MCF 10A (cell line): ENCODE measurements around the gene ZNF586. TPM values are rescaled to one million over a fixed set of nuclear protein-coding genes. Genes with fewer than 3 reads are reported as not detected.
"Not testable (repeated sequence)": the region's sequence is repeated elsewhere in the genome, so short reads cannot be mapped to it uniquely, and the experiment has no call there.

Source experiments
- BruUV-seq: library from RNA; stranded (reverse); fragments of 400-500 nt; replicated peaks from 2 replicates; lab custom pipeline; 2021; lab: Mats Ljungman, UMichigan
- CTCF ChIA-PET: fragments of 300-600 bp; sonication (Branson Sonifier 250); formaldehyde crosslinking; extraction: SDS; loops from one replicate; lab custom pipeline; 2021; ENCODE audit warnings: antibody characterized with exemption, inconsistent platforms; lab: Yijun Ruan, JAX
- POLR2A ChIA-PET: fragments of 300-600, 350-650 bp; sonication (Branson Sonifier 250); formaldehyde crosslinking; extraction: SDS; loops from one replicate; lab custom pipeline; 2020; ENCODE audit warnings: antibody characterized with exemption, inconsistent platforms; lab: Yijun Ruan, JAX
- DNase-seq: peaks from one replicate; pipeline ENCODE4 v3.0.0-alpha.2; 2018; ENCODE audit not compliant: unreplicated experiment
- H3K27ac Mint-ChIP-seq: one replicate; pipeline ENCODE4 v1.8.0; 2022; ENCODE audit warnings: mild to moderate bottlenecking, low read depth, mixed read lengths; ENCODE audit not compliant: unreplicated experiment
- H3K27me3 Mint-ChIP-seq: one replicate; pipeline ENCODE4 v1.8.0; 2022; ENCODE audit warnings: mixed read lengths; ENCODE audit not compliant: insufficient read depth, unreplicated experiment
- H3K36me3 Mint-ChIP-seq: one replicate; pipeline ENCODE4 v1.8.0; 2022; ENCODE audit warnings: mild to moderate bottlenecking, moderate library complexity, mixed read lengths; ENCODE audit not compliant: insufficient read depth, unreplicated experiment
- H3K4me1 Mint-ChIP-seq: one replicate; pipeline ENCODE4 v1.8.0; 2022; ENCODE audit warnings: mixed read lengths; ENCODE audit not compliant: insufficient read depth, unreplicated experiment
- H3K4me3 Mint-ChIP-seq: one replicate; pipeline ENCODE4 v1.8.0; 2022; ENCODE audit warnings: mild to moderate bottlenecking, moderate library complexity, mixed read lengths; ENCODE audit not compliant: unreplicated experiment
- H3K9me3 Mint-ChIP-seq: one replicate; pipeline ENCODE4 v1.8.0; 2022; ENCODE audit warnings: mixed read lengths; ENCODE audit not compliant: unreplicated experiment
- intact Hi-C: fragments of 100-400 bp; cut with micrococcal nuclease; formaldehyde crosslinking; loops from 2 replicates; pipeline ENCODE4 v1.14.1; 2022
- total RNA-seq: library from RNA; stranded (reverse); gene quantifications from 2 replicates; pipeline ENCODE4 v1.2.3, GENCODE V29; 2022
- TF ChIP-seq, protein P1 (sequence below): fragments of 200-600 bp; IDR thresholded peaks from one replicate; pipeline ENCODE4 v1.8.0; 2022; ENCODE audit warnings: antibody characterized with exemption, mild to moderate bottlenecking; ENCODE audit not compliant: unreplicated experiment

Gene ZNF586
- total RNA-seq, 1 experiment from 2014 or later, result 13.4 TPM

DNA sequence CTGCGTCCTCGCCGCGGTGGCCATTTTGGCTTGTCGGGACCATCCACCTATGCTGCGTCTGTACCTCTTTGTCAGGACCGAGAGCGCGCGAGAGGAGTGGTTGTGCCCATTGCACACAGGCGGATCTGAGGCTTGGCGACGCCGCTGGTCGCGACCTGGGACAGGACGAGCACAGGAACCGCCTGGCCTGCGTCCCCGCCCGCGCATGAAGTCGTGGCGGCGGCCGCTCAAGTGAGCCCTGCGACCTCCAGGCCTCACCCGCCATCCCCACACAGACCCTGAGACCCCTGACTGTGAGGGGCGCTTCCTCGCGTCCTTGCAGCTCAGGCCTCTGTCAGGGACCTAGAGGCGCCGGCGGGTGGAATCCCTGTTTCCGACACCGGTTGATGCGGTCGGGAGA lies 16.8 kb downstream of the ZNF586 start:
- Mint-ChIP-seq H3K4me1 (no peaks in the 10 kb centered on the region), H3K9me3 (peaks cover 8% of the 10 kb centered on the region), H3K36me3 (peaks cover 53% of the 10 kb centered on the region), H3K4me3 (no peak overlapping the region), H3K27ac (no peak overlapping the region), H3K27me3 (no peaks in the 10 kb centered on the region)
- DNase-seq, result no peak
- TF ChIP-seq, protein P1, sequence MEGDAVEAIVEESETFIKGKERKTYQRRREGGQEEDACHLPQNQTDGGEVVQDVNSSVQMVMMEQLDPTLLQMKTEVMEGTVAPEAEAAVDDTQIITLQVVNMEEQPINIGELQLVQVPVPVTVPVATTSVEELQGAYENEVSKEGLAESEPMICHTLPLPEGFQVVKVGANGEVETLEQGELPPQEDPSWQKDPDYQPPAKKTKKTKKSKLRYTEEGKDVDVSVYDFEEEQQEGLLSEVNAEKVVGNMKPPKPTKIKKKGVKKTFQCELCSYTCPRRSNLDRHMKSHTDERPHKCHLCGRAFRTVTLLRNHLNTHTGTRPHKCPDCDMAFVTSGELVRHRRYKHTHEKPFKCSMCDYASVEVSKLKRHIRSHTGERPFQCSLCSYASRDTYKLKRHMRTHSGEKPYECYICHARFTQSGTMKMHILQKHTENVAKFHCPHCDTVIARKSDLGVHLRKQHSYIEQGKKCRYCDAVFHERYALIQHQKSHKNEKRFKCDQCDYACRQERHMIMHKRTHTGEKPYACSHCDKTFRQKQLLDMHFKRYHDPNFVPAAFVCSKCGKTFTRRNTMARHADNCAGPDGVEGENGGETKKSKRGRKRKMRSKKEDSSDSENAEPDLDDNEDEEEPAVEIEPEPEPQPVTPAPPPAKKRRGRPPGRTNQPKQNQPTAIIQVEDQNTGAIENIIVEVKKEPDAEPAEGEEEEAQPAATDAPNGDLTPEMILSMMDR, result no peak
- intact Hi-C loops, result no loop called here
- BruUV-seq, result no TSS peak
- POLR2A ChIA-PET, result interaction anchor here (0.6 to 1.5 kb wide), 4 partner anchors 13 to 245 kb away, joined by 3 to 4 read pairs (median 3); partner anchors contain the start of gene ZNF552
- CTCF ChIA-PET, result no interaction called here

DNA sequence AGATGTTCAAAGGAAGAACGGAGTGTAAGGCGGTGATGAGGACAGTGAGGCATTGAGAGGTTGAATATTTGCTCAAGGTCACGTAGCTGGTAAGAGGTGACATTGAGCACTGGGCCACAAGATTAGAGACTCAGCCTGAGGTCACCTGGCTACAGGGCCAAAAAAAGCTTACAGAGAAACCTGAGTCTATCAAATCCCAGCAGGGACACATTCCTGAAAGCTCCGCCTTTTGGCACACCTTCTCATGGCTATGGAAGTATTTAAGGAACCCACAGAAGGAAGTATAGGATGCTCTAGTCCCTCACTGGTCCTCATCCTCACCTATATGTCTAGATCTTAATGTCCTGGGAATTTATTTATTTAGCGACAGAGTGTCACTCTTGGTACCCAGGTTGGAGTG lies 17.4 kb downstream of the ZNF586 start:
- H3K36me3 Mint-ChIP-seq, result peaks cover 51% of the 10 kb centered on the region
- ChIA-PET POLR2A (interaction anchor here (0.6 kb wide), 2 partner anchors 28 to 245 kb away, joined by 3 to 4 read pairs; partner anchors contain the start of gene ZNF552), CTCF (no interaction called here)
- peaks cover 7% of the 10 kb centered on the region for H3K9me3 Mint-ChIP-seq
- peak overlapping the region; percentile 35 for H3K27ac Mint-ChIP-seq
- no TSS peak for BruUV-seq
- intact Hi-C loops, result no loop called here
- DNase-seq, result no peak
- no peaks in the 10 kb centered on the region for H3K4me1 Mint-ChIP-seq
- H3K4me3 Mint-ChIP-seq, result no peak overlapping the region
- TF ChIP-seq, protein P1, result no peak
- H3K27me3 Mint-ChIP-seq, result no peaks in the 10 kb centered on the region

GRCh38 chr19:57788114-57788692 lies 18.7 kb downstream of the ZNF586 start:
- TF ChIP-seq, protein P1, result no peak
- Mint-ChIP-seq H3K36me3 (peaks cover 38% of the 10 kb centered on the region), H3K27me3 (no peaks in the 10 kb centered on the region), H3K9me3 (peaks cover 7% of the 10 kb centered on the region), H3K27ac (peak overlapping the region; percentile 44), H3K4me3 (no peak overlapping the region), H3K4me1 (no peaks in the 10 kb centered on the region)
- BruUV-seq, result no TSS peak
- DNase-seq, result no peak
- intact Hi-C loops, result no loop called here
- CTCF ChIA-PET, result interaction anchor here (0.6 to 0.7 kb wide), 2 partner anchors 9 to 567 kb away, joined by 3 to 4 read pairs; no protein-coding TSS in a partner anchor
- POLR2A ChIA-PET, result interaction anchor here (1.0 to 1.3 kb wide), 2 partner anchors 16 to 19 kb away, joined by 3 to 4 read pairs; partner anchors contain the start of gene ZNF586

DNA sequence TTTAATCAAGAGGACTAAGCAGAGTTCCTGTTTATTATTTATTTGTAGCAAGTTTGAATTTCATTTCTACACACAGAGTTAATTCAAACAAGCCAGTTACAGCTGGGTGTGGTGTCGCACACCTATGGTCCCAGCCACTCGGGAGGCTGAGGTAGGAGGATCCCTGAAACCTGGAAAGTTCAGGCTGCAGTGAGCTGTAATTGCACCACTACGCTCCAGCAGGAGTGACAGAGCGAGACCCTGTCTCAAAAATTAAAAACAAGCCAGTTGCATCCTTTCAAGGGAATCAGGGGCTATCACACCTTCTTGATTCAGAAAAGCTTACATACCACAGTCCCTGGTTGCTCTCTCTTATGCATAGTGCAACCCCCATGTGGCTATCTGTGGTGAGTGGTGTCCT lies 19.8 kb downstream of the ZNF586 start:
- BruUV-seq, result no TSS peak
- TF ChIP-seq, protein P1, result no peak

GRCh38 chr19:57796580-57796979 lies 27.1 kb downstream of the ZNF586 start:
- DNase-seq, H3K4me3 Mint-ChIP-seq, H3K27me3 Mint-ChIP-seq, BruUV-seq, H3K9me3 Mint-ChIP-seq, CTCF ChIA-PET, H3K27ac Mint-ChIP-seq, intact Hi-C loops, POLR2A ChIA-PET: not testable (repeated sequence)
- Mint-ChIP-seq H3K4me1 (peaks cover 19% of the 10 kb centered on the region), H3K36me3 (peaks cover 25% of the 10 kb centered on the region)

More for the DNA sequence above, 19.8 kb downstream of the ZNF586 start:
- ChIA-PET POLR2A (no interaction called here), CTCF (no interaction called here)
- Mint-ChIP-seq H3K36me3 (peaks cover 34% of the 10 kb centered on the region), H3K4me3 (no peak overlapping the region), H3K4me1 (no peaks in the 10 kb centered on the region), H3K9me3 (peaks cover 7% of the 10 kb centered on the region), H3K27me3 (no peaks in the 10 kb centered on the region), H3K27ac (no peak overlapping the region)
- DNase-seq, result no peak
- intact Hi-C loops, result no loop called here
